ENCODE measurements around the gene LRRC8A.

Gene LRRC8A

DNA sequence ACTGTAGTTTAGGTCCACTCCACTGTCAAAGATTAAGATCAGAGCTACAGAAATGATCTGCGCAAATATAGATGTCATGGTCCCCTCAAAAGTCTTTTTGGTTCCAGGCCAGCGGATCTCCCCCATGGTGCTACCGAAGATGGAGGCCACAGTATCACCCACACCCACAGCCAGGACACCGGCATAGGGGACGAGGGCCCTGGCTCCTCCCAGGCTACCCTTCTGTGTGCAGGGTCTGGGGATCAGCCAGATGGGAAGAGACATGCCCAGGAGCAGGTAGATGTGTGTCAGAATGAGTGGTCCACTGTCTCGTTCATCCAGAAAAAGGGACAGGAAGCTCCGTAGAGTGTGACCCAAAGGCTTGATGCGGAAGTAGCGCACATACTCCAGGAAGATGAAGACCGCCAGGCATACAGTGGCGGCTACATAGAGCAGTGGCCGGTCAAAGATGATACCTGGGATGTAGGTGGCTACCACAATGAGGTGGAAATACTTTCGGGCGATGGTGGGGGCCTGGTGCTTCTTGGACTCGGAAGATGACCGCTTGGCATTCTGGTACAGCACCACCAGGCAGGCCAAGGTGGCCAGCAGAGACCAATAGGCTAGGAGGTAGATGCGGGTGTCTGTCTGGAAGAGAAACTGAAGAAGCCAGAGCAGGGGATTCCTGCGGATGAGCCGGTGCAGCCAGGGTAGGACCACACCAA lies 64.0 kb downstream of the LRRC8A start:
- Histone ChIP-seq H3K79me1 (replicated peaks; ENCODE audit: low read length, poor library complexity, severe bottlenecking) (peaks cover 47% of the 10 kb centered on the region), H3K18ac (ENCODE audit: low read depth in 1 of 2, low read length in 2 of 2) (no peak overlapping the region), H2BK5ac (ENCODE audit: low read depth, low read length, poor library complexity, severe bottlenecking) (no peak overlapping the region), H3K27ac (ENCODE audit: low read length, poor library complexity, severe bottlenecking) (no peak overlapping the region), H2AK5ac (ENCODE audit: low read length, severe bottlenecking) (no peak overlapping the region), H2BK12ac (ENCODE audit: low read length in 2 of 2) (peak overlapping the region in 1 of 2 experiments; percentile 33), H3K4me1 (ENCODE audit: control insufficient read depth, insufficient read depth, low read depth, low read length) (peaks cover 13% of the 10 kb centered on the region), H4K8ac (ENCODE audit: low read length) (no peak overlapping the region), H3K9ac (ENCODE audit: low read length) (no peak overlapping the region), H4K91ac (ENCODE audit: low read length) (no peak overlapping the region), H2BK15ac (ENCODE audit: low read depth, poor library complexity, severe bottlenecking) (no peak overlapping the region), H3K9me3 (ENCODE audit: control insufficient read depth, low read length) (no peaks in the 10 kb centered on the region), H3K4ac (ENCODE audit: low read depth in 1 of 2, low read length in 2 of 2) (no peak overlapping the region), H3K36me3 (ENCODE audit: control insufficient read depth in 1 of 2, insufficient read depth in 2 of 2, low read depth in 1 of 2, low read length in 2 of 2) (peaks cover 48 to 51% of the 10 kb centered on the region in 2 experiments), H2BK120ac (ENCODE audit: low read depth, low read length) (no peak overlapping the region), H3K4me2 (ENCODE audit: low read length, poor library complexity, severe bottlenecking) (no peak overlapping the region), H3K27me3 (ENCODE audit: control insufficient read depth in 1 of 2, insufficient read depth in 1 of 2, low read length in 2 of 2) (no peaks in the 10 kb centered on the region), H3K23ac (ENCODE audit: low read length in 2 of 2) (peak overlapping the region in 1 of 2 experiments; percentile 41), H2AFZ (ENCODE audit: low read depth, low read length) (no peak overlapping the region), H3K14ac (ENCODE audit: low read length in 2 of 2) (no peak overlapping the region), H3K4me3 (ENCODE audit: insufficient read depth in 1 of 2, low read depth in 1 of 2, low read length in 2 of 2) (peak overlapping the region in 1 of 2 experiments; percentile 92)
- no peak for DNase-seq
- WGBS: 98% methylated on average over 19 of the region's 19 CpGs

DNA sequence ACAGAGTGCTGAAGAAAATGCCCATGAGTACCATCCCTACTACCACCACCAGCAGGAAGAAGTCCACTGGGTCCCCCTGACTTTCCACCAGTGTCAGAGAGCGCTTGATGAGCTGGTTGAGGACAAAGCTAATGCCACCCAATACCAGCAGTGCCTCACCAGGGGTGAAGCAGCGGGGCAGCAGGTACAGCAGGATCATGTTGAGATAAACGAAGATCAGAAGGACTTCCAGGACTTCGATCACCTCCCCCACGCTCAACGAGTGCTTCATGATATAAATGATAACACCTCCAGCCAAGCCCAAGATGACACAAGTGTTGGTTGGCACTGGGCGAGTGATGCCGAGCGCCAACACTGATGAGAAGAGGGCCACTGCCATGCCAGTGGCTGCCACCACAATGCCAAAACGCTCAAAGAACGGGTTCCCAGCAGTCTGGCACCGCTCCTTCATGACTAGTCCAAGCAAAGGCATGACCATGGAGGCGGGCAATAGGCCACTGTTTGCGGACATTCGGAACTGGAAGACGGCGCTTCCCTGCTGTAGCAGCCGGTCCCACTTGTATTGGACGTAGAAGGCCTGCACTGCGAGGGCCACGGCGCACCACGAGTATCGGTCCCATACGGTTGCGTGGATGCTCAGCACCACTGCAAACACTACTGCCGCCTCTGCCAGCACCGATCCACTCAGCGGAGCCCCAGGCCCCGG lies 64.8 kb downstream of the LRRC8A start:
- H4K8ac ChIP-seq (ENCODE audit: low read length): peak overlapping the region; percentile 96
- peak overlapping the region; percentile 57 for H4K91ac ChIP-seq (ENCODE audit: low read length)
- H3K9me3 ChIP-seq (ENCODE audit: control insufficient read depth, low read length): no peaks in the 10 kb centered on the region
- peak overlapping the region; percentile 90 to 94 for H3K18ac ChIP-seq (ENCODE audit: low read depth in 1 of 2, low read length in 2 of 2)
- peak overlapping the region; percentile 85 for H2AFZ ChIP-seq (ENCODE audit: low read depth, low read length)
- peaks cover 40 to 50% of the 10 kb centered on the region in 2 experiments for H3K36me3 ChIP-seq (ENCODE audit: control insufficient read depth in 1 of 2, insufficient read depth in 2 of 2, low read depth in 1 of 2, low read length in 2 of 2)
- peaks cover 45% of the 10 kb centered on the region for H3K79me1 ChIP-seq (replicated peaks; ENCODE audit: low read length, poor library complexity, severe bottlenecking)
- WGBS: 36% methylated on average over 30 of the region's 30 CpGs
- H2BK5ac ChIP-seq (ENCODE audit: low read depth, low read length, poor library complexity, severe bottlenecking): no peak overlapping the region
- peak overlapping the region in 1 of 2 experiments; percentile 49 for H2BK12ac ChIP-seq (ENCODE audit: low read length in 2 of 2)
- H3K4ac ChIP-seq (ENCODE audit: low read depth in 1 of 2, low read length in 2 of 2): peak overlapping the region; percentile 52 to 85
- peaks cover 13% of the 10 kb centered on the region for H3K4me1 ChIP-seq (ENCODE audit: control insufficient read depth, insufficient read depth, low read depth, low read length)
- no peak overlapping the region for H2AK5ac ChIP-seq (ENCODE audit: low read length, severe bottlenecking)
- peak overlapping the region; percentile 97 for H3K9ac ChIP-seq (ENCODE audit: low read length)
- no peak overlapping the region for H2BK120ac ChIP-seq (ENCODE audit: low read depth, low read length)
- peak overlapping the region in 1 of 2 experiments; percentile 71 for H3K23ac ChIP-seq (ENCODE audit: low read length in 2 of 2)
- H3K4me3 ChIP-seq (ENCODE audit: insufficient read depth in 1 of 2, low read depth in 1 of 2, low read length in 2 of 2): peak overlapping the region; percentile 76 to 92
- no peak for DNase-seq
- no peaks in the 10 kb centered on the region for H3K27me3 ChIP-seq (ENCODE audit: control insufficient read depth in 1 of 2, insufficient read depth in 1 of 2, low read length in 2 of 2)
- peak overlapping the region; percentile 54 for H3K4me2 ChIP-seq (ENCODE audit: low read length, poor library complexity, severe bottlenecking)
- H3K14ac ChIP-seq (ENCODE audit: low read length in 2 of 2): peak overlapping the region in 1 of 2 experiments; percentile 98
- peak overlapping the region; percentile 88 for H3K27ac ChIP-seq (ENCODE audit: low read length, poor library complexity, severe bottlenecking)
- peak overlapping the region; percentile 2 for H2BK15ac ChIP-seq (ENCODE audit: low read depth, poor library complexity, severe bottlenecking)

DNA sequence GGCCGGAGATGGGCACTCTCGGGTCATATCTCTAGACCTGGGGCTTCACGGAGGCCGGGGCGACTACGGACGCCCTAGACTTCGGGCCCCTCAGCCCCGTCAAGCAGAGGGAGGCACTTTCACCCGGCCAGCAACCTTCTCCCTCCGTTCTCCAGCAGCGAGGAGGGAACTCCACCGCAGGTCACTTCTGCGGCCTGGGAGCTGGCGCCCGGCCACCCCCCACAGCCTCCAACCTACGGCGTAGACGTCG lies 65.3 kb downstream of the LRRC8A start:
- peak overlapping the region; percentile 57 for H4K91ac ChIP-seq (ENCODE audit: low read length)
- peak overlapping the region in 1 of 2 experiments; percentile 71 for H3K23ac ChIP-seq (ENCODE audit: low read length in 2 of 2)
- H3K9ac ChIP-seq (ENCODE audit: low read length): peak overlapping the region; percentile 97
- no peaks in the 10 kb centered on the region for H3K27me3 ChIP-seq (ENCODE audit: control insufficient read depth in 1 of 2, insufficient read depth in 1 of 2, low read length in 2 of 2)
- peaks cover 48% of the 10 kb centered on the region for H3K79me1 ChIP-seq (replicated peaks; ENCODE audit: low read length, poor library complexity, severe bottlenecking)
- peak overlapping the region in 1 of 2 experiments; percentile 98 for H3K14ac ChIP-seq (ENCODE audit: low read length in 2 of 2)
- no peak for DNase-seq
- peaks cover 42 to 48% of the 10 kb centered on the region in 2 experiments for H3K36me3 ChIP-seq (ENCODE audit: control insufficient read depth in 1 of 2, insufficient read depth in 2 of 2, low read depth in 1 of 2, low read length in 2 of 2)
- peak overlapping the region in 1 of 2 experiments; percentile 49 for H2BK12ac ChIP-seq (ENCODE audit: low read length in 2 of 2)
- H3K4me2 ChIP-seq (ENCODE audit: low read length, poor library complexity, severe bottlenecking): peak overlapping the region; percentile 54
- no peak overlapping the region for H2AK5ac ChIP-seq (ENCODE audit: low read length, severe bottlenecking)
- H3K18ac ChIP-seq (ENCODE audit: low read depth in 1 of 2, low read length in 2 of 2): peak overlapping the region; percentile 90 to 94
- 1% methylated on average over 20 of the region's 20 CpGs for WGBS
- peak overlapping the region; percentile 96 for H4K8ac ChIP-seq (ENCODE audit: low read length)
- peak overlapping the region; percentile 88 for H3K27ac ChIP-seq (ENCODE audit: low read length, poor library complexity, severe bottlenecking)
- no peak overlapping the region for H2BK5ac ChIP-seq (ENCODE audit: low read depth, low read length, poor library complexity, severe bottlenecking)
- peaks cover 13% of the 10 kb centered on the region for H3K4me1 ChIP-seq (ENCODE audit: control insufficient read depth, insufficient read depth, low read depth, low read length)
- H2BK120ac ChIP-seq (ENCODE audit: low read depth, low read length): no peak overlapping the region
- H3K4me3 ChIP-seq (ENCODE audit: insufficient read depth in 1 of 2, low read depth in 1 of 2, low read length in 2 of 2): peak overlapping the region; percentile 76 to 92
- no peaks in the 10 kb centered on the region for H3K9me3 ChIP-seq (ENCODE audit: control insufficient read depth, low read length)
- H3K4ac ChIP-seq (ENCODE audit: low read depth in 1 of 2, low read length in 2 of 2): peak overlapping the region; percentile 52 to 85
- peak overlapping the region; percentile 85 for H2AFZ ChIP-seq (ENCODE audit: low read depth, low read length)
- H2BK15ac ChIP-seq (ENCODE audit: low read depth, poor library complexity, severe bottlenecking): no peak overlapping the region
